ENCODE measurements around the gene PSMD3.
A peak's percentile ranks its signal among the peaks of the same experiment; 100 is the strongest.

Gene PSMD3

GRCh38 chr17:40038882-40039513 lies 58.4 kb downstream of the PSMD3 start:
- Mint-ChIP-seq H3K36me3 (peaks cover 5% of the 10 kb centered on the region), H3K4me3 (no peak overlapping the region), H3K27ac (no peak overlapping the region), H3K4me1 (no peaks in the 10 kb centered on the region), H3K9me3 (no peaks in the 10 kb centered on the region), H3K27me3 (no peaks in the 10 kb centered on the region)

GRCh38 chr17:40041196-40041595 lies 60.6 kb downstream of the PSMD3 start:
- Mint-ChIP-seq H3K36me3 (peaks cover 8% of the 10 kb centered on the region), H3K4me1 (no peaks in the 10 kb centered on the region), H3K4me3 (no peak overlapping the region), H3K9me3 (no peaks in the 10 kb centered on the region), H3K27me3 (no peaks in the 10 kb centered on the region), H3K27ac (peak overlapping the region; percentile 5)
